ENCODE measurements around the gene THUMPD1. TPM values are rescaled to one million over a fixed set of nuclear protein-coding genes. Genes with fewer than 3 reads are reported as not detected.

Gene THUMPD1
- total RNA-seq, 1 experiment from 2014 or later: 33.9 TPM

DNA sequence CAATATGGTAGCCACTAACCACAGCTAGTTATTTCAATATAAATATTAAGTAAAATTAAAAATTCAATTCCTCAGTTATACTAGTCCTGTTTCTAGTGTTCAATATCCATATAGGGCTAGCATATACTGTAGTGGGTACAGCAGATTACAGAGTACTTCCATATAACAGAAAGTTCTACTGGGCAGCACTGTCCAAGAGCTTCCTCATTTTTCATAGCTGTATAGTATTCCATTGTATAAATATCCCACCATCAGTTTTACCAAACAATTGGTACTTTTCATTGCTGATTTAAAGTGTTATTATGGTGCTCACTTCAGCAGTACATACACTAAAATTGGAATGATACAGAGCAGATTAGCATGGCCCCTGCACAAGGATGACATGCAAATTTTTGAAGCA lies 42.6 kb upstream of the THUMPD1 start:
- H4K20me1 ChIP-seq (ENCODE audit: insufficient read depth): no peaks in the 10 kb centered on the region

DNA sequence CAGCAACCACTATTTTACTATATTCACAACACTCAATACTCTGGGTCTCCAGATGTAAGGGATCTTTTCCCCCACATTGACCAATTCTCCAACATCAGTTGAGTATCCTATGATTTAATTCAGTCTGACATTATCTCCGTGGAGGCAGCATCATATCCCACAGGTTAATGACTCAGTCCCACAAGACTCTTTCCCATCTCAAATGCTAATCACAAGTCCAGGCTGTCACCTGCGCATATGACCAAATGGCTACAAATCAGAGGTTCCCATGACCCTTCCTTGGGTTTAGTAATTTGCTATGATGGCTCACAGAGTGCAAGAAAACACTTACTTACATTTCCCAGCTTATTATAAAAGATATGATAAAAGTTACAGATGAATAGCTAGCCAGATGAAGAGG lies 40.9 kb upstream of the THUMPD1 start:
- ChIA-PET POLR2A (no interaction called here), CTCF (interaction anchor here (1.8 kb wide), 1 partner anchor 8 kb away, joined by 5 read pairs; no protein-coding TSS in a partner anchor), RAD21 (ENCODE audit: low non-redundant PET in 1 of 2, low total read pairs in 2 of 2, uncharacterized antibody in 2 of 2, unreplicated experiment in 2 of 2) (no interaction called here)
- H3K9me2 ChIP-seq (ENCODE audit: insufficient read depth): no peaks in the 10 kb centered on the region
- H3K4me1 ChIP-seq (ENCODE audit: control insufficient read depth in 1 of 2, insufficient read depth in 2 of 2, low read length in 2 of 2): no peaks in the 10 kb centered on the region
- H3K27me3 ChIP-seq (ENCODE audit: insufficient read depth, low read length): no peaks in the 10 kb centered on the region
- no peak for TF ChIP-seq EGR1 (IDR thresholded peaks at IDR 0.05; ENCODE audit: low read depth)
- no peak for TF ChIP-seq FOSL1 (IDR thresholded peaks at IDR 0.05; ENCODE audit: low read depth)
- no peak overlapping the region for H2AFZ ChIP-seq (ENCODE audit: low read depth, low read length, poor library complexity, severe bottlenecking)
- no peak overlapping the region for H3K4me2 ChIP-seq (ENCODE audit: low read length)
- intact Hi-C loops (cut with micrococcal nuclease): no loop called here
- no peak overlapping the region for H3K9ac ChIP-seq (ENCODE audit: low read length)
- no TSS peak for BruUV-seq (replicated peaks)
- no peak overlapping the region for H3K4me3 ChIP-seq (replicated peaks in 1 of 2; ENCODE audit: low read depth in 1 of 2, low read length in 2 of 2)
- DNase-seq (ENCODE audit: low read depth, low spot score) (no peak), ATAC-seq (no peak)
- no peaks in the 10 kb centered on the region for H4K20me1 ChIP-seq (ENCODE audit: insufficient read depth)
- no peak overlapping the region for H3K27ac ChIP-seq (ENCODE audit: low read depth, low read length)
- no peaks in the 10 kb centered on the region for H3K36me3 ChIP-seq (ENCODE audit: control insufficient read depth in 1 of 2, insufficient read depth in 2 of 2, low read length in 2 of 2)
- H3K79me2 ChIP-seq (ENCODE audit: insufficient read depth, low read length): no peaks in the 10 kb centered on the region
- H3K9me3 ChIP-seq (ENCODE audit: control insufficient read depth in 1 of 2, insufficient read depth in 1 of 2, low read depth in 1 of 2, low read length in 2 of 2): no peaks in the 10 kb centered on the region

More for the DNA sequence above, 42.6 kb upstream of the THUMPD1 start:
- DNase-seq (ENCODE audit: low read depth, low spot score): no peak
- Histone ChIP-seq H3K4me2 (ENCODE audit: low read length) (no peak overlapping the region), H3K36me3 (ENCODE audit: control insufficient read depth in 1 of 2, insufficient read depth in 2 of 2, low read length in 2 of 2) (no peaks in the 10 kb centered on the region), H3K4me1 (ENCODE audit: control insufficient read depth in 1 of 2, insufficient read depth in 2 of 2, low read length in 2 of 2) (no peaks in the 10 kb centered on the region), H3K9me2 (ENCODE audit: insufficient read depth) (no peaks in the 10 kb centered on the region), H3K9me3 (ENCODE audit: control insufficient read depth in 1 of 2, insufficient read depth in 1 of 2, low read depth in 1 of 2, low read length in 2 of 2) (no peaks in the 10 kb centered on the region), H2AFZ (ENCODE audit: low read depth, low read length, poor library complexity, severe bottlenecking) (no peak overlapping the region), H3K9ac (ENCODE audit: low read length) (no peak overlapping the region), H3K27ac (ENCODE audit: low read depth, low read length) (no peak overlapping the region), H3K27me3 (ENCODE audit: insufficient read depth, low read length) (no peaks in the 10 kb centered on the region), H3K4me3 (replicated peaks in 1 of 2; ENCODE audit: low read depth in 1 of 2, low read length in 2 of 2) (no peak overlapping the region), H3K79me2 (ENCODE audit: insufficient read depth, low read length) (no peaks in the 10 kb centered on the region)
- TF ChIP-seq, protein P1, sequence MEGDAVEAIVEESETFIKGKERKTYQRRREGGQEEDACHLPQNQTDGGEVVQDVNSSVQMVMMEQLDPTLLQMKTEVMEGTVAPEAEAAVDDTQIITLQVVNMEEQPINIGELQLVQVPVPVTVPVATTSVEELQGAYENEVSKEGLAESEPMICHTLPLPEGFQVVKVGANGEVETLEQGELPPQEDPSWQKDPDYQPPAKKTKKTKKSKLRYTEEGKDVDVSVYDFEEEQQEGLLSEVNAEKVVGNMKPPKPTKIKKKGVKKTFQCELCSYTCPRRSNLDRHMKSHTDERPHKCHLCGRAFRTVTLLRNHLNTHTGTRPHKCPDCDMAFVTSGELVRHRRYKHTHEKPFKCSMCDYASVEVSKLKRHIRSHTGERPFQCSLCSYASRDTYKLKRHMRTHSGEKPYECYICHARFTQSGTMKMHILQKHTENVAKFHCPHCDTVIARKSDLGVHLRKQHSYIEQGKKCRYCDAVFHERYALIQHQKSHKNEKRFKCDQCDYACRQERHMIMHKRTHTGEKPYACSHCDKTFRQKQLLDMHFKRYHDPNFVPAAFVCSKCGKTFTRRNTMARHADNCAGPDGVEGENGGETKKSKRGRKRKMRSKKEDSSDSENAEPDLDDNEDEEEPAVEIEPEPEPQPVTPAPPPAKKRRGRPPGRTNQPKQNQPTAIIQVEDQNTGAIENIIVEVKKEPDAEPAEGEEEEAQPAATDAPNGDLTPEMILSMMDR (IDR thresholded peaks at IDR 0.05 in 2 of 3, conservative IDR thresholded peaks at IDR 0.05 in 1 of 3; ENCODE audit: borderline replicate concordance in 1 of 3, insufficient read depth in 1 of 3, low read depth in 2 of 3, low read length in 2 of 3): no peak
- TF ChIP-seq EZH2 (IDR thresholded peaks at IDR 0.05) (no peak), SP1 (IDR thresholded peaks at IDR 0.05; ENCODE audit: low read depth) (no peak), YY1 (IDR thresholded peaks at IDR 0.05; ENCODE audit: extremely low read depth, insufficient replicate concordance, low read depth, low read length) (no peak), ELF1 (IDR thresholded peaks at IDR 0.05; ENCODE audit: borderline replicate concordance, low read depth) (no peak), ZNF274 (IDR thresholded peaks at IDR 0.05; ENCODE audit: low read depth, low read length) (no peak), CBX3 (IDR thresholded peaks at IDR 0.05; ENCODE audit: low read depth) (no peak), TCF7L2 (IDR thresholded peaks at IDR 0.05; ENCODE audit: borderline replicate concordance, extremely low read depth, insufficient read depth, insufficient read length) (no peak), POLR2AphosphoS5 (IDR thresholded peaks at IDR 0.05; ENCODE audit: low read depth, low read length) (no peak)
- ChIA-PET RAD21 (ENCODE audit: low non-redundant PET in 1 of 2, low total read pairs in 2 of 2, uncharacterized antibody in 2 of 2, unreplicated experiment in 2 of 2) (no interaction called here), CTCF (interaction anchor here (1.8 kb wide), 1 partner anchor 9 kb away, joined by 5 read pairs; no protein-coding TSS in a partner anchor), POLR2A (no interaction called here)
- intact Hi-C loops (cut with micrococcal nuclease): no loop called here
- ATAC-seq: no peak
- BruUV-seq (replicated peaks): no TSS peak

All from HCT116 (cell line).